SU-DHL-6 (cell line): ENCODE results near the gene NDUFV1.
A peak's percentile ranks its signal among the peaks of the same experiment; 100 is the strongest.

Experiments used
- EZH2phosphoT487 ChIP-seq: fragments of 200-600 bp; sonication (generic), shearing (Covaris generic); conservative IDR thresholded peaks from 2 replicates; pipeline ENCODE4 v1.6.1; 2018; ENCODE audit warnings: mild to moderate bottlenecking, antibody characterized with exemption, low read length, moderate library complexity, mixed read lengths
- TF ChIP-seq, protein P1 (sequence below): fragments of 200-600 bp; sonication (generic); IDR thresholded peaks from one replicate; pipeline ENCODE4 v1.5.1; 2017; ENCODE audit warnings: antibody characterized with exemption, mild to moderate bottlenecking, low read length, moderate library complexity; ENCODE audit not compliant: insufficient read depth, poor library complexity, severe bottlenecking

GRCh38 chr11:67583247-67584204 is 23.2 kb upstream of the NDUFV1 start, which contains the start of gene GSTP1:
- TF ChIP-seq, protein P1, sequence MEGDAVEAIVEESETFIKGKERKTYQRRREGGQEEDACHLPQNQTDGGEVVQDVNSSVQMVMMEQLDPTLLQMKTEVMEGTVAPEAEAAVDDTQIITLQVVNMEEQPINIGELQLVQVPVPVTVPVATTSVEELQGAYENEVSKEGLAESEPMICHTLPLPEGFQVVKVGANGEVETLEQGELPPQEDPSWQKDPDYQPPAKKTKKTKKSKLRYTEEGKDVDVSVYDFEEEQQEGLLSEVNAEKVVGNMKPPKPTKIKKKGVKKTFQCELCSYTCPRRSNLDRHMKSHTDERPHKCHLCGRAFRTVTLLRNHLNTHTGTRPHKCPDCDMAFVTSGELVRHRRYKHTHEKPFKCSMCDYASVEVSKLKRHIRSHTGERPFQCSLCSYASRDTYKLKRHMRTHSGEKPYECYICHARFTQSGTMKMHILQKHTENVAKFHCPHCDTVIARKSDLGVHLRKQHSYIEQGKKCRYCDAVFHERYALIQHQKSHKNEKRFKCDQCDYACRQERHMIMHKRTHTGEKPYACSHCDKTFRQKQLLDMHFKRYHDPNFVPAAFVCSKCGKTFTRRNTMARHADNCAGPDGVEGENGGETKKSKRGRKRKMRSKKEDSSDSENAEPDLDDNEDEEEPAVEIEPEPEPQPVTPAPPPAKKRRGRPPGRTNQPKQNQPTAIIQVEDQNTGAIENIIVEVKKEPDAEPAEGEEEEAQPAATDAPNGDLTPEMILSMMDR, result peak; percentile 74
- TF ChIP-seq EZH2phosphoT487, result no peak
